BLaER1 (cell line): ENCODE data around the gene KLHL29.

Experiments used
- H3K27ac ChIP-seq: shearing (Covaris generic); formaldehyde crosslinking; 2 replicates; pipeline ENCODE4 v1.8.1; 2022
- H3K27me3 ChIP-seq: shearing (Covaris generic); formaldehyde crosslinking; 2 replicates; pipeline ENCODE4 v1.8.1; 2022
- H3K36me3 ChIP-seq: shearing (Covaris generic); formaldehyde crosslinking; 2 replicates; pipeline ENCODE4 v1.8.1; 2022
- H3K4me1 ChIP-seq: shearing (Covaris generic); formaldehyde crosslinking; 2 replicates; pipeline ENCODE4 v1.8.1; 2022
- H3K4me2 ChIP-seq: shearing (Covaris generic); formaldehyde crosslinking; 2 replicates; pipeline ENCODE4 v1.8.1; 2022
- H3K4me3 ChIP-seq: shearing (Covaris generic); formaldehyde crosslinking; 2 replicates; pipeline ENCODE4 v1.8.1; 2022
- H3K9ac ChIP-seq: shearing (Covaris generic); formaldehyde crosslinking; 2 replicates; pipeline ENCODE4 v1.8.1; 2022
- H3K9me3 ChIP-seq: shearing (Covaris generic); formaldehyde crosslinking; 2 replicates; pipeline ENCODE4 v1.8.1; 2022
- H4K20me1 ChIP-seq: shearing (Covaris generic); formaldehyde crosslinking; 2 replicates; pipeline ENCODE4 v1.8.1; 2022
- Cebpa-rat ChIP-seq: shearing (Covaris generic); IDR thresholded peaks from 2 replicates; pipeline ENCODE4 v1.8.1; 2022

Gene KLHL29

GRCh38 chr2:23538566-23538965, 153.6 kb downstream of the KLHL29 start:
- no peak overlapping the region for H3K4me3 ChIP-seq
- no peaks in the 10 kb centered on the region for H4K20me1 ChIP-seq
- no peak for TF ChIP-seq Cebpa-rat
- H3K9me3 ChIP-seq, result no peaks in the 10 kb centered on the region
- H3K36me3 ChIP-seq, result no peaks in the 10 kb centered on the region
- no peak overlapping the region for H3K9ac ChIP-seq
- no peaks in the 10 kb centered on the region for H3K27me3 ChIP-seq
- no peak overlapping the region for H3K4me2 ChIP-seq
- H3K4me1 ChIP-seq, result peaks cover 47% of the 10 kb centered on the region
- H3K27ac ChIP-seq, result no peak overlapping the region

DNA sequence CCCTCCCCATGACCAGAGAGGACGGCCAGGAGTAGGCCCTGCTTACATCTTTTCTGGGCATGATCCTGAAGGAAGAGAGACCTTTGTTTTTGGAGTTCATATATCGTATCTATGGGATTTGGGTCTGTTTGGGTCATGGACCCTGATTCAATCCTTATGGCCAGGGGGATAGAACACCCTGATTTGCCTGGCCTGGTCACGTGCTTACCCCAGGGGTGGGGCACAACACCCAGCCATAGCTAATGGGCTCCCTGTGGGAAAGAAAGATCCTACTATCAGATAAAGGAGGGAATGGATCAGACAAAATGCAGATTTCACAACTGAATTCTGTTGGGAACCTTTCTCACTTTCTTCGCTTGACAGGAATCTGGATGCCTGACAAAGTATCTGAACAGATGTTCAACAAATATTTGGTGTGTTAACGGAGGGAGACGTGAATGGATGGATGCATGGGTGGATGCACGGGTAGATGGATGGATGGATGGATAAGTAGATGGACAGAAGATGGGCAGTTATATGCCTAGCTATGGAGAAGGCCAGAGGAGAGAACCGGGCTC, 155.9 kb downstream of the KLHL29 start:
- Histone ChIP-seq H3K4me3 (no peak overlapping the region), H3K4me2 (no peak overlapping the region), H3K27me3 (no peaks in the 10 kb centered on the region), H3K36me3 (no peaks in the 10 kb centered on the region), H4K20me1 (no peaks in the 10 kb centered on the region), H3K9ac (no peak overlapping the region), H3K4me1 (peaks cover 33% of the 10 kb centered on the region), H3K27ac (no peak overlapping the region), H3K9me3 (no peaks in the 10 kb centered on the region)
- TF ChIP-seq Cebpa-rat, result no peak

DNA sequence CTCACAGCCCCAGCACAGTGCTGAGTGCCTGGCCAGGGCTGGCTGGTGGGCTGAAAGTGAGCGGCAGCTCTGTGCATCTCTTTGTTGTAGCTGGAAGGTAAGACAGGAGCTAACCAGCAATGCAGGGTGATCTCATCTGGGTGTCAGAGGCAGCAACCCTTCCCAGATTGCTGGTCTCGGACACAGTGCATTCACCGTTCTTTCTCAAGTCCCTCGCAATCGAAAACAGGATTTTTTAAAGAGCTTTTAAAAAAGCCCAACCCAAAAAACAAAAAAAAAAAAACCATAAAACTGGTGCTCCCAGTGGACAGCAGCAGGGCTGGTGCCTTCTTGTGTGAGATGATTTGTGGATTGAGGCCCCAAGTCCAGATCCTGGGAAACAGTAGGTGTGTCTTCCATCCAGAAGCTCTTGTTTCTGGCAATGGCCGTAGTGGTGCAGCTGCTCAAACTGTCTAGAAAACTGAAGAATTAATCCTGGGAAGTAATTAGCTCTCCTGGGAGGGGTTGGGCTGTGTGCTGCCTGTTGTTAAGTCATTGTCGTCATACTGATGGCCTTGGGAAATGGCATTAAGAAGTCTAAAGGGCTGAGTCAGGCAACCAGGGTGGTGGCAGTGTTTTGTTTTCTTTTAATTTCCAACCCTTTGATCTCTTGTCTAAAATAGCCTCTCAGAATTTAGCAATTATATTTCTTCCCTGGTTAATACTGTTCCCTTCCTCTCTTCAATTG, 156.7 kb downstream of the KLHL29 start:
- Histone ChIP-seq H4K20me1 (no peaks in the 10 kb centered on the region), H3K27ac (no peak overlapping the region), H3K4me2 (no peak overlapping the region), H3K36me3 (no peaks in the 10 kb centered on the region), H3K9ac (no peak overlapping the region), H3K27me3 (no peaks in the 10 kb centered on the region), H3K4me3 (no peak overlapping the region), H3K9me3 (no peaks in the 10 kb centered on the region), H3K4me1 (peaks cover 33% of the 10 kb centered on the region)
- TF ChIP-seq Cebpa-rat, result no peak

- peak overlapping the region; percentile 61 for H3K4me2 ChIP-seq
- H3K27me3 ChIP-seq, result no peaks in the 10 kb centered on the region
- no peaks in the 10 kb centered on the region for H3K9me3 ChIP-seq
- no peak overlapping the region for H3K9ac ChIP-seq
- H3K27ac ChIP-seq, result no peak overlapping the region
- no peaks in the 10 kb centered on the region for H3K36me3 ChIP-seq
- peaks cover 31% of the 10 kb centered on the region for H3K4me1 ChIP-seq
- H3K4me3 ChIP-seq, result no peak overlapping the region
- H4K20me1 ChIP-seq, result no peaks in the 10 kb centered on the region
- TF ChIP-seq Cebpa-rat, result no peak
Measured at GRCh38 chr2:23542230-23542789, 157.3 kb downstream of the KLHL29 start.

GRCh38 chr2:23543302-23543701, 158.3 kb downstream of the KLHL29 start:
- H3K27ac ChIP-seq, result no peak overlapping the region
- H3K36me3 ChIP-seq, result no peaks in the 10 kb centered on the region
- H4K20me1 ChIP-seq, result no peaks in the 10 kb centered on the region
- H3K27me3 ChIP-seq, result no peaks in the 10 kb centered on the region
- H3K9ac ChIP-seq, result no peak overlapping the region
- no peak overlapping the region for H3K4me3 ChIP-seq
- TF ChIP-seq Cebpa-rat, result no peak
- no peaks in the 10 kb centered on the region for H3K9me3 ChIP-seq
- H3K4me2 ChIP-seq, result peak overlapping the region; percentile 61
- peaks cover 34% of the 10 kb centered on the region for H3K4me1 ChIP-seq

GRCh38 chr2:23543728-23544127, 158.7 kb downstream of the KLHL29 start:
- no peaks in the 10 kb centered on the region for H3K36me3 ChIP-seq
- H3K27me3 ChIP-seq, result no peaks in the 10 kb centered on the region
- H3K9ac ChIP-seq, result no peak overlapping the region
- H3K27ac ChIP-seq, result no peak overlapping the region
- TF ChIP-seq Cebpa-rat, result no peak
- no peaks in the 10 kb centered on the region for H4K20me1 ChIP-seq
- no peak overlapping the region for H3K4me3 ChIP-seq
- H3K4me2 ChIP-seq, result peak overlapping the region; percentile 61
- H3K9me3 ChIP-seq, result no peaks in the 10 kb centered on the region
- peaks cover 39% of the 10 kb centered on the region for H3K4me1 ChIP-seq

- no peak for TF ChIP-seq Cebpa-rat
- Histone ChIP-seq H3K27me3 (no peaks in the 10 kb centered on the region), H3K9me3 (no peaks in the 10 kb centered on the region), H3K4me2 (0 out of 2 replicates have a peak overlapping the region, but pooled peaks have one; percentile 3), H3K36me3 (no peaks in the 10 kb centered on the region), H3K27ac (no peak overlapping the region), H3K9ac (no peak overlapping the region), H3K4me1 (peaks cover 49% of the 10 kb centered on the region), H3K4me3 (no peak overlapping the region), H4K20me1 (no peaks in the 10 kb centered on the region)
Measured at GRCh38 chr2:23544589-23545295, 159.8 kb downstream of the KLHL29 start.

- no peak overlapping the region for H3K4me3 ChIP-seq
- no peaks in the 10 kb centered on the region for H4K20me1 ChIP-seq
- no peaks in the 10 kb centered on the region for H3K36me3 ChIP-seq
- peaks cover 54% of the 10 kb centered on the region for H3K4me1 ChIP-seq
- no peak overlapping the region for H3K4me2 ChIP-seq
- no peak for TF ChIP-seq Cebpa-rat
- no peak overlapping the region for H3K9ac ChIP-seq
- no peaks in the 10 kb centered on the region for H3K9me3 ChIP-seq
- no peaks in the 10 kb centered on the region for H3K27me3 ChIP-seq
- no peak overlapping the region for H3K27ac ChIP-seq
Measured at GRCh38 chr2:23545396-23545795, 160.4 kb downstream of the KLHL29 start.

DNA sequence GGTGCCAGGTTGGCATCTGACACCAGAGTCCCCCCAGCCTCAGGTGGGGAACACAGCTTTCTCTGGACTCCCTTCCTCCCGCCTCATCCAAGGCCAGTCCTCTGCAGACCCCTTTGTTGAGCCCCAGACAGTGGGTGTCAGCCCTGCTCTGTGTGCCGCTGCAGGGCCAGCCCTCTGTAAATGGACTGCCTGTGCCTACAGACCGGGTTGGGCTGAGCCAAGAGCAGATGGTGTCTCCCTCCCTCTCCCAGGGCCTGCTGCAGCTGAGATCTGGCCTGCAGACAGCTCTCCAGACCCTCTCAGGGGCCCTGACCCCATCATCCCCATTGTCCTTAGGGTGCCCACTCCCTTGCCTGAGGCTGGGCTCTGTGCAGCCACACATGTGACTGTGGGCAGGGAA, 160.8 kb downstream of the KLHL29 start:
- no peaks in the 10 kb centered on the region for H3K9me3 ChIP-seq
- no peak overlapping the region for H3K9ac ChIP-seq
- no peak overlapping the region for H3K4me3 ChIP-seq
- no peaks in the 10 kb centered on the region for H3K27me3 ChIP-seq
- H4K20me1 ChIP-seq, result no peaks in the 10 kb centered on the region
- no peak for TF ChIP-seq Cebpa-rat
- no peak overlapping the region for H3K27ac ChIP-seq
- H3K4me2 ChIP-seq, result no peak overlapping the region
- H3K4me1 ChIP-seq, result peaks cover 54% of the 10 kb centered on the region
- H3K36me3 ChIP-seq, result no peaks in the 10 kb centered on the region

DNA sequence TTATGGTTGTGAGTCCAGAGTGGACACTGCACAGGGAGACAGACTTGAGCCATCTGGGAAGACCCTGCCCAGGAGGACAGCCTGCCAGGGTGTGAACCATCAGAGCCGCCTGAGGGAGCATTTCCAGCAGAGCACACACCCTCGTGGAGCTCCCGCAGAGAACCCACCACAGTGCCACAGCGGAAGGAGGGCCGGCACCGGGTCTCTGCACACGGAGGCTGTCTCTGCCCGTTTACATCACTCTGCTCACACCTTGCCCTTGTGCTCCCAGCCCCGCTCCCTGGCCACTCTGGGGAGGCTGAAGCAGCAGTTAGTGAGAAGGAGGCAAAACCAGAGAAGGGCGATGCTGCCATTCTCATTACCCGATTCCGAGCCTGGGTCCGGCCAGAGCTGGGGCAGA, 161.9 kb downstream of the KLHL29 start:
- no peak for TF ChIP-seq Cebpa-rat
- Histone ChIP-seq H3K4me1 (peaks cover 55% of the 10 kb centered on the region), H3K27ac (no peak overlapping the region)

More for the DNA sequence above, 161.9 kb downstream of the KLHL29 start:
- Histone ChIP-seq H3K27me3 (no peaks in the 10 kb centered on the region), H3K36me3 (no peaks in the 10 kb centered on the region), H3K4me2 (no peak overlapping the region), H3K9me3 (no peaks in the 10 kb centered on the region), H4K20me1 (no peaks in the 10 kb centered on the region), H3K9ac (no peak overlapping the region), H3K4me3 (no peak overlapping the region)
